Measurements from ENCODE around the gene RNF175. TPM values are rescaled to one million over a fixed set of nuclear protein-coding genes. Genes with fewer than 3 reads are reported as not detected.
"Not testable (repeated sequence)": the region's sequence is repeated elsewhere in the genome, so short reads cannot be mapped to it uniquely, and the experiment has no call there.

The RNF175 gene
- total RNA-seq, 1 experiment from 2014 or later, result not detected

DNA sequence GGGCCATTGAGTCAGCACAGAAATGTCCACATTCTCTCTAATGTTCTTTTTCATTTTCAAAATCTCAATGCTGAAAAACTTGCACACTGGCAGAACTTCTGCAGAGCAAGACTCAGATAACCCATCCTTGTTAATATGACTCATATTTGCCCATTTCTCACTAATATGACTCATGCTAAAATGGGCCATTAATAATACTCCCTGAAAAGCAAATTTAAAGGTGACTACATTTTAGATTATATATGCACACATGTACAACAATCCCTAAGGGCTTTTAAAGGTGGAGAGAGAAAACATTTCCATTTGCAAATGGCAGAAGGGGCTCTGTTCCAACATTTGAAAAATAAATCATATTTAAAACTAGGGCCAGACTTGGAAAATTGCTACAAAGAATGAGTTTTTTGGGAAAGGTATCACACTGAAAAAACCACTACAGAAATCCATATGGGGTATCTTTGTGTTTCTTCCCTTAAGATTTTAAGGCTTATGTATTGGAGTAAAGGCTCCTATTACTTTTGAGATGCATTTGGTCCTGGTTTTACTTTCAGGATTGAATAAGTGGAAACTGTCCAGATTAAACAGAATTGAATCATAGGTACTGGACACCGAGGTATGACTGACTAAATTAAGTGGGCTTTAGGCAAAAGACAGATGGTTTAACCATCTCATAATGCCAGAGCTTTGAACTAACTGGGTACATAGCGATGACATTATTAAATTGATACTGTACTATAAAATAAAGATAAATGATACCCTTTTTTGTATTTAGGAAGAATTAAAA is 45.8 kb downstream of the RNF175 start:
- DNase-seq (ENCODE audit: low read depth), result no peak
- in situ Hi-C loops (cut with HindIII; ENCODE audit: low pct_unique_long_range_greater_than_20kb, low sequenced_read_pairs), result no loop called here

DNA sequence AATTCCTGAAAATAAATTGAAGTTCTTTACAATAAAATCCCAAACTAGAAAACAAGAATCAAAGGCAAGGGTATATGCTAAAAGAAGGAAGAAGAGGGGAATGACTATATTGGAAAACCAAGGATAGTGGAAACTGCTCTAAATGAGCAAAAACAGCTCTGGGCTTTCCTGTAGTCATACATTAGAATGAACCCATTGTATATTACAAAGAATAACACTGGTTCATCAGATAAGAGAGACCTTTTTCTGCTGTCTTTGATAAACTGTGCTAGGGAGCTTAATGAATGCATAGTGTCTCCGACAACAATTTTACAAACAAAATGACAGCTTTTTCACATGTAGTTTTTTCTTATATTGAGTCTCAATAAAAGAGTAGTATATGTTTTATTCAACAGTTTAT is 49.1 kb downstream of the RNF175 start:
- DNase-seq (ENCODE audit: low read depth), result no peak
- in situ Hi-C loops (cut with HindIII; ENCODE audit: low pct_unique_long_range_greater_than_20kb, low sequenced_read_pairs), result no loop called here

GRCh38 chr4:153706519-153706918 is 53.3 kb downstream of the RNF175 start:
- DNase-seq (ENCODE audit: low read depth), result no peak

DNA sequence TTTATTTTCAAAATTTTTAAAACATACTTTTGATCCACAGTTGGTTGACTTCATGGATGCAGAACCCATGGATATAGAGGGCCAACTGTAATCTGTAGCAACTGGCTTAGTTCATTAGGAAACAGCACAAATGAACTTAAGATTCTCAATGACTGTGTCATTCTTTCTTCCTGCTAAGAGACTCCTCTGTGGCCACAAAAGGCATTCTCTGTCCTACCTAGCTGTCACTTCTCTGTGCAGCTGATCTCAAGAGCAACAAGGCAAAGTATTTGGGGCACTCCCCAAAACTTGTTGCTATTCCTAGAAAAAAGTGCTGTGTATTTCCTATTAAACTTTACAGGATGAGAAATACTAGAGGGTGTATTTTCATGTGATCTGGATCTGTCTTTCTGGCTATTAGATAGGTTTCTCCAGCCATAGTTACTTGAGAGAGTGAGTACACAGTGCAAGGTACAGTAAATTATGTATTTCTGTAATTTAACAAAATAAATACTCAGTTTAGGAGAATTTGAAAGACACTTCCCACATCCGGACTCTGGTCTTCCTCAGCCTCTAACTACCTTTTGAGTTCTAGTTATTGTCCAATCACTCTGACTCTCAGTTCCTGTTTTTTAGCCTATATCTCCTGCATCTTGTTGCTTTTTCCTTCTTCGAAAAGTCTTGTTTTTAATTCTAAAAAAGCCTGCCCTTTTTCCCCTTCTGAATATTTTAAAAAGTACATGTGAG is 53.9 kb downstream of the RNF175 start:
- DNase-seq (ENCODE audit: low read depth), result no peak
- in situ Hi-C loops (cut with HindIII; ENCODE audit: low pct_unique_long_range_greater_than_20kb, low sequenced_read_pairs), result no loop called here

More at GRCh38 chr4:153706519-153706918, 53.3 kb downstream of the RNF175 start:
- in situ Hi-C loops (cut with HindIII; ENCODE audit: low pct_unique_long_range_greater_than_20kb, low sequenced_read_pairs), result no loop called here

- in situ Hi-C loops (cut with HindIII; ENCODE audit: low pct_unique_long_range_greater_than_20kb, low sequenced_read_pairs), result no loop called here
- DNase-seq (ENCODE audit: low read depth), result no peak
These were observed 55.3 kb downstream of the RNF175 start for GRCh38 chr4:153704522-153704921.

GRCh38 chr4:153684971-153685371 is 74.9 kb downstream of the RNF175 start:
- no peak for DNase-seq (ENCODE audit: low read depth)
- in situ Hi-C loops (cut with HindIII; ENCODE audit: low pct_unique_long_range_greater_than_20kb, low sequenced_read_pairs), result no loop called here

DNA sequence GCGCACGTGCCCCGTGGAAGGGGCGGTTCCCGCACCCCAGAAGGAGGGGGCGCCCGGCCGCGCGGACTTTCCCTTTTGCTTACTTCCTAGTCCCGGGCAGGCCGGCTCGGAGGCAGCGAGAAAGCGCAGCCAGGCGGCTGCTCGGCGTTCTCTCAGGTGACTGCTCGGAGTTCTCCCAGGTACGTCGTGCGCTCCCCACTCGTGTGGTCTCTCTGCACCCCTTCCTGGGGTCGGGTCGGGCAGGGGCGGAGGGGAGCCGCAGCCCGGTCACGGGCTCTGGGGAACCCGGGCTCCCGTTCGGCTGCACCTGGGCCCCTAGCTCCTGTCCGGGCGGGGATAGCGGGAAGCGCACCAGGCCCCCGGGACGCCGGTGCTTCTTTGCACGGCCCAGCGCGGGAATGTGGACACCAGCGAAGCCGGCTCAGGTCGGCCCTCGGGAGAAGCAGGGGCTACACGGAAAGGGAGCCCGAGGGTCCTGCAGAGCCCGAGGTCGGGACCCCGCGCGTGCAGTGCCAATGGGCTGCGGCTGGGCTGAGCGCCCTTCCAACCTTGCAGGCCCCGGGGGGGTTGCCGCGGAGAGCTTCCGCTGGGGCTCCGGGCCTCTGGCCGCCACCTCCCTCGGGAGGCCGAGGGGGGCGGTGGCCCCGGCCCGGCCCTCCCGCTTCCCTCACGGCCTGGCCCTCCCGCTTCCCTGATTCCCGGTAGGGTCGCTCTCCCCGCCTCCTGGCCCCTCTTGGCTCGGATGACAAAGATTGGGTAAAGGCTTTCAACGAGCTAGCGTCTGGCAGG is 75.4 kb downstream of the RNF175 start, which contains the start of gene TLR2:
Gene TLR2 (plus strand): TSS at position 99 of the 789 bp plus-strand sequence. CDS start 18,628 bp downstream, outside the sequence.
- peak; percentile 48 for DNase-seq (ENCODE audit: low read depth)
- in situ Hi-C loops (cut with HindIII; ENCODE audit: low pct_unique_long_range_greater_than_20kb, low sequenced_read_pairs), result no loop called here

- in situ Hi-C loops (cut with HindIII; ENCODE audit: low pct_unique_long_range_greater_than_20kb, low sequenced_read_pairs), result no loop called here
- no peak for DNase-seq (ENCODE audit: low read depth)
These were observed 76.1 kb downstream of the RNF175 start for GRCh38 chr4:153683763-153684181.

GRCh38 chr4:153679486-153679885 is 80.3 kb downstream of the RNF175 start:
- in situ Hi-C loops (cut with HindIII; ENCODE audit: low pct_unique_long_range_greater_than_20kb, low sequenced_read_pairs), result no loop called here
- DNase-seq (ENCODE audit: low read depth), result no peak

- in situ Hi-C loops (cut with HindIII; ENCODE audit: low pct_unique_long_range_greater_than_20kb, low sequenced_read_pairs), result no loop called here
- peak; percentile 66 for DNase-seq (ENCODE audit: low read depth)
These were observed 82.8 kb downstream of the RNF175 start for GRCh38 chr4:153676984-153677383.

GRCh38 chr4:153676486-153676885 is 83.3 kb downstream of the RNF175 start:
- peak; percentile 5 for DNase-seq (ENCODE audit: low read depth)
- in situ Hi-C loops (cut with HindIII; ENCODE audit: low pct_unique_long_range_greater_than_20kb, low sequenced_read_pairs), result no loop called here

- DNase-seq (ENCODE audit: low read depth), result no peak
- in situ Hi-C loops (cut with HindIII; ENCODE audit: low pct_unique_long_range_greater_than_20kb, low sequenced_read_pairs), result no loop called here
These were observed 90.0 kb downstream of the RNF175 start for GRCh38 chr4:153669838-153670237.

GRCh38 chr4:153668647-153669046 is 91.2 kb downstream of the RNF175 start:
- in situ Hi-C loops (cut with HindIII; ENCODE audit: low pct_unique_long_range_greater_than_20kb, low sequenced_read_pairs), result no loop called here
- no peak for DNase-seq (ENCODE audit: low read depth)

DNA sequence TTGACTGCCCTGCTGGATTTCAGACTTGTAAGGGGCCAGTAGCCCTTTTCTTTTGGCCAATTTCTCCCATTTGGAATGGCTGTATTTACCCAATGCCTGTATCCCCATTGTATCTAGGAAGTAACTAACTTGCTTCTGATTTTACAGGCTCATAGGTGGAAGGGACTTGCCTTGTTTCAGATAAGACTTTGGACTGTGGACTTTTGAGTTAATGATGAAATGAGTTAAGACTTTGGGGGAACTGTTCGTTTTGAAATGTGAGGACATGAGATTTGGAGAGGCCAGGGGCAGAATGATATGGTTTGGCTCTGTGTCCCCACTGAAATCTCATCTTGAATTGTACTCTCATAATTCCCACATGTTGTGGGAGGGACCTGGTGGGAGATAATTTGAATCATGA is 93.3 kb downstream of the RNF175 start:
- in situ Hi-C loops (cut with HindIII; ENCODE audit: low pct_unique_long_range_greater_than_20kb, low sequenced_read_pairs); DNase-seq (ENCODE audit: low read depth): not testable (repeated sequence)

GRCh38 chr4:153663667-153664066 is 96.2 kb downstream of the RNF175 start:
- in situ Hi-C loops (cut with HindIII; ENCODE audit: low pct_unique_long_range_greater_than_20kb, low sequenced_read_pairs), result no loop called here
- DNase-seq (ENCODE audit: low read depth), result no peak

GRCh38 chr4:153661908-153662307 is 97.9 kb downstream of the RNF175 start:
- in situ Hi-C loops (cut with HindIII; ENCODE audit: low pct_unique_long_range_greater_than_20kb, low sequenced_read_pairs), result no loop called here
- no peak for DNase-seq (ENCODE audit: low read depth)

DNA sequence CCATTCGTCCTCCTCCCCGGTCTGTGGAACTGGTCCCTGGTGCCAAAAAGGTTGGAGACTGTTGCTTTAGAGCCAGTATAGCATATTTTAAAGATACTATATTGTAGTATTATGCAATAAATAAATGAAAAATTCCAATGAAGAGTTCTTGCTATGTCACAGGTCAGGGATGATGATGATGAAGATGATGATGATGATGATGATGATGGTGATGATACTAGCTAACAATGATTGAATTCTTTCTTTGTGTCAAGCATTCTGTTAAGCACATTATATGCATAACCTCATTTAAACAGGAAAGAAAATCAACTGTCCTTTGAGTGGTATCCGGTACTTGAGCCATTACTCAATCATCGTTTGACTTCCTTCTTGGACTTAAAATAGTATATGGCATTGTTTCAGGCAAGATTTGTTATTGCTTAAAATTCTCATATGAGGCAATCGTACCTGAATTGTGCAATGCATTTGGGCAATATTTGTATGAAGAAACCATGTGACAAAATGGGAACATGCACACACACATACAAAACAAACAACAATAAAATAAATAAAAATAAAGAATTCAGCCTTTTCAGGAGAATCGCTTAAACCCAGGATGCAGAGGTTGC is 98.5 kb downstream of the RNF175 start:
- no peak for DNase-seq (ENCODE audit: low read depth)
- in situ Hi-C loops (cut with HindIII; ENCODE audit: low pct_unique_long_range_greater_than_20kb, low sequenced_read_pairs), result no loop called here
